ENCODE data around the gene EYS.
A peak's percentile ranks its signal among the peaks of the same experiment; 100 is the strongest.

DNA sequence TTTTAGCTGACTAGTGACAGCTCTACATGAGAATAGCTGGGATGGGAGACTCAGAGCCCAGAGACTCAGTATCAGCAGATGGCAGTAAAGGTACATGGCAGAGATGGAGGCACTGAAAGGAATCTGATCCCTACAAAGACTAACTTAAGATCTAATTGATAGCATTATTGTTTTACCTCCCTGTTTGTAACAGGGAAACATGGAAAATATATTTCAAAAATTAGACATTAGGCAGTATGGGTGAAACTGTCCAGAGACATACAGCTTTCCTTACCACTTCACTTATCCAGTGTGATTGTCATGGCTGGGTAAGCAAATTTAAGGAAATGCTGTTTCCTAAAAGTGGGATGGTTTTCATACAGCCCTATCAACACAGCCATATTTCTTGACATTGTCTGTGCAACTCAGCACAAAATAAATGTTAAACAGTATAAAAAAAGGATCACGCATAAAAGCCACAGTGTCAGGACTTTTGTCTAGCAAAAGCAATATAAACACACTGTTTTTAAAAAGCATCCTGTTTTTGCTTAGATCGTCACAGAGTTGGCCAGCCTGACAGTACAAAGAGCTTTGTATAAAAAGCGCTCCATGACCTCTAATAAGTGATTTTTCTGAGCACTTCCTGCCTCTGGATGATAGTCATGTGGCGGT, 1694.5 kb downstream of the EYS start:
- TF ChIP-seq, protein P1, sequence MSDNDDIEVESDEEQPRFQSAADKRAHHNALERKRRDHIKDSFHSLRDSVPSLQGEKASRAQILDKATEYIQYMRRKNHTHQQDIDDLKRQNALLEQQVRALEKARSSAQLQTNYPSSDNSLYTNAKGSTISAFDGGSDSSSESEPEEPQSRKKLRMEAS (IDR thresholded peaks at IDR 0.05): no peak
- TF ChIP-seq CTCF (IDR thresholded peaks at IDR 0.05 in 2 of 3, conservative IDR thresholded peaks at IDR 0.05 in 1 of 3; ENCODE audit: borderline replicate concordance in 1 of 3, insufficient read depth in 1 of 3, low read depth in 2 of 3, low read length in 2 of 3) (peak in 2 of 3 experiments; percentile 30 to 36; a peak in 2 of 6 replicates), EZH2phosphoT487 (IDR thresholded peaks at IDR 0.05; ENCODE audit: borderline replicate concordance) (no peak), EZH2 (IDR thresholded peaks at IDR 0.05) (no peak), ZFX (IDR thresholded peaks at IDR 0.05) (no peak), POLR2A (IDR thresholded peaks at IDR 0.05; ENCODE audit: borderline replicate concordance, extremely low read depth, insufficient read depth, insufficient read length) (no peak)
- TF ChIP-seq, protein P2, sequence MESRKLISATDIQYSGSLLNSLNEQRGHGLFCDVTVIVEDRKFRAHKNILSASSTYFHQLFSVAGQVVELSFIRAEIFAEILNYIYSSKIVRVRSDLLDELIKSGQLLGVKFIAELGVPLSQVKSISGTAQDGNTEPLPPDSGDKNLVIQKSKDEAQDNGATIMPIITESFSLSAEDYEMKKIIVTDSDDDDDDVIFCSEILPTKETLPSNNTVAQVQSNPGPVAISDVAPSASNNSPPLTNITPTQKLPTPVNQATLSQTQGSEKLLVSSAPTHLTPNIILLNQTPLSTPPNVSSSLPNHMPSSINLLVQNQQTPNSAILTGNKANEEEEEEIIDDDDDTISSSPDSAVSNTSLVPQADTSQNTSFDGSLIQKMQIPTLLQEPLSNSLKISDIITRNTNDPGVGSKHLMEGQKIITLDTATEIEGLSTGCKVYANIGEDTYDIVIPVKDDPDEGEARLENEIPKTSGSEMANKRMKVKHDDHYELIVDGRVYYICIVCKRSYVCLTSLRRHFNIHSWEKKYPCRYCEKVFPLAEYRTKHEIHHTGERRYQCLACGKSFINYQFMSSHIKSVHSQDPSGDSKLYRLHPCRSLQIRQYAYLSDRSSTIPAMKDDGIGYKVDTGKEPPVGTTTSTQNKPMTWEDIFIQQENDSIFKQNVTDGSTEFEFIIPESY (IDR thresholded peaks at IDR 0.05; ENCODE audit: extremely low read depth, insufficient replicate concordance, low read length): no peak
- TF ChIP-seq, protein P3, sequence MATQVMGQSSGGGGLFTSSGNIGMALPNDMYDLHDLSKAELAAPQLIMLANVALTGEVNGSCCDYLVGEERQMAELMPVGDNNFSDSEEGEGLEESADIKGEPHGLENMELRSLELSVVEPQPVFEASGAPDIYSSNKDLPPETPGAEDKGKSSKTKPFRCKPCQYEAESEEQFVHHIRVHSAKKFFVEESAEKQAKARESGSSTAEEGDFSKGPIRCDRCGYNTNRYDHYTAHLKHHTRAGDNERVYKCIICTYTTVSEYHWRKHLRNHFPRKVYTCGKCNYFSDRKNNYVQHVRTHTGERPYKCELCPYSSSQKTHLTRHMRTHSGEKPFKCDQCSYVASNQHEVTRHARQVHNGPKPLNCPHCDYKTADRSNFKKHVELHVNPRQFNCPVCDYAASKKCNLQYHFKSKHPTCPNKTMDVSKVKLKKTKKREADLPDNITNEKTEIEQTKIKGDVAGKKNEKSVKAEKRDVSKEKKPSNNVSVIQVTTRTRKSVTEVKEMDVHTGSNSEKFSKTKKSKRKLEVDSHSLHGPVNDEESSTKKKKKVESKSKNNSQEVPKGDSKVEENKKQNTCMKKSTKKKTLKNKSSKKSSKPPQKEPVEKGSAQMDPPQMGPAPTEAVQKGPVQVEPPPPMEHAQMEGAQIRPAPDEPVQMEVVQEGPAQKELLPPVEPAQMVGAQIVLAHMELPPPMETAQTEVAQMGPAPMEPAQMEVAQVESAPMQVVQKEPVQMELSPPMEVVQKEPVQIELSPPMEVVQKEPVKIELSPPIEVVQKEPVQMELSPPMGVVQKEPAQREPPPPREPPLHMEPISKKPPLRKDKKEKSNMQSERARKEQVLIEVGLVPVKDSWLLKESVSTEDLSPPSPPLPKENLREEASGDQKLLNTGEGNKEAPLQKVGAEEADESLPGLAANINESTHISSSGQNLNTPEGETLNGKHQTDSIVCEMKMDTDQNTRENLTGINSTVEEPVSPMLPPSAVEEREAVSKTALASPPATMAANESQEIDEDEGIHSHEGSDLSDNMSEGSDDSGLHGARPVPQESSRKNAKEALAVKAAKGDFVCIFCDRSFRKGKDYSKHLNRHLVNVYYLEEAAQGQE (IDR thresholded peaks at IDR 0.05; ENCODE audit: low read depth): no peak
